ENCODE measurements around the gene NIPAL3. TPM values are rescaled to one million over a fixed set of nuclear protein-coding genes. Genes with fewer than 3 reads are reported as not detected.

Gene NIPAL3
- total RNA-seq, 1 experiment from 2014 or later: 11.2 TPM

DNA sequence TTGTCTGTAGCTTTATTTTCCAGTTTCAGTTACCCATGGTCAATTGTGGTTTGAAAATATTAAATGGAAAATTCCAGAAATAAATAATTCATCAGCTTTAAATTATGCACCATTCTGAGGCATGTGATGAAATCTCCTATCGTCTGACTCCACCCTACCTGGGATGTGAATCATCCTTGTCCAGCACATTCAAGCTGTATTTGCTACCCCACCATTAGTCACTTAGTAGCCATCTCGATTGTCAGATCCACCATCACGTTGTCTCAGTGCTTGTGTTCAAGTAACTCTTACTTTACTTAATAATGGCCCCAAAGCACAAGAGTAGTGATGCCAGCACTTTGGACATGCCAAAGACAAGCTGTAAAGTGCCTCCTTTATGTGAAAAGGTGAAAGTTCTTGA, 6.1 kb upstream of the NIPAL3 start (continued):
- TF ChIP-seq ATF2 (CRISPR knock-in tag; IDR thresholded peaks at IDR 0.05; ENCODE audit: borderline replicate concordance, low read depth) (no peak), SMAD4 (CRISPR knock-in tag; IDR thresholded peaks at IDR 0.05) (no peak), ARID4B (CRISPR knock-in tag; IDR thresholded peaks at IDR 0.05; ENCODE audit: borderline replicate concordance) (no peak), GRHL2 (CRISPR knock-in tag; IDR thresholded peaks at IDR 0.05; ENCODE audit: insufficient replicate concordance, severe bottlenecking) (no peak), ZNF263 (CRISPR knock-in tag; IDR thresholded peaks at IDR 0.05; ENCODE audit: low read depth) (no peak)
- TF ChIP-seq, protein P1, sequence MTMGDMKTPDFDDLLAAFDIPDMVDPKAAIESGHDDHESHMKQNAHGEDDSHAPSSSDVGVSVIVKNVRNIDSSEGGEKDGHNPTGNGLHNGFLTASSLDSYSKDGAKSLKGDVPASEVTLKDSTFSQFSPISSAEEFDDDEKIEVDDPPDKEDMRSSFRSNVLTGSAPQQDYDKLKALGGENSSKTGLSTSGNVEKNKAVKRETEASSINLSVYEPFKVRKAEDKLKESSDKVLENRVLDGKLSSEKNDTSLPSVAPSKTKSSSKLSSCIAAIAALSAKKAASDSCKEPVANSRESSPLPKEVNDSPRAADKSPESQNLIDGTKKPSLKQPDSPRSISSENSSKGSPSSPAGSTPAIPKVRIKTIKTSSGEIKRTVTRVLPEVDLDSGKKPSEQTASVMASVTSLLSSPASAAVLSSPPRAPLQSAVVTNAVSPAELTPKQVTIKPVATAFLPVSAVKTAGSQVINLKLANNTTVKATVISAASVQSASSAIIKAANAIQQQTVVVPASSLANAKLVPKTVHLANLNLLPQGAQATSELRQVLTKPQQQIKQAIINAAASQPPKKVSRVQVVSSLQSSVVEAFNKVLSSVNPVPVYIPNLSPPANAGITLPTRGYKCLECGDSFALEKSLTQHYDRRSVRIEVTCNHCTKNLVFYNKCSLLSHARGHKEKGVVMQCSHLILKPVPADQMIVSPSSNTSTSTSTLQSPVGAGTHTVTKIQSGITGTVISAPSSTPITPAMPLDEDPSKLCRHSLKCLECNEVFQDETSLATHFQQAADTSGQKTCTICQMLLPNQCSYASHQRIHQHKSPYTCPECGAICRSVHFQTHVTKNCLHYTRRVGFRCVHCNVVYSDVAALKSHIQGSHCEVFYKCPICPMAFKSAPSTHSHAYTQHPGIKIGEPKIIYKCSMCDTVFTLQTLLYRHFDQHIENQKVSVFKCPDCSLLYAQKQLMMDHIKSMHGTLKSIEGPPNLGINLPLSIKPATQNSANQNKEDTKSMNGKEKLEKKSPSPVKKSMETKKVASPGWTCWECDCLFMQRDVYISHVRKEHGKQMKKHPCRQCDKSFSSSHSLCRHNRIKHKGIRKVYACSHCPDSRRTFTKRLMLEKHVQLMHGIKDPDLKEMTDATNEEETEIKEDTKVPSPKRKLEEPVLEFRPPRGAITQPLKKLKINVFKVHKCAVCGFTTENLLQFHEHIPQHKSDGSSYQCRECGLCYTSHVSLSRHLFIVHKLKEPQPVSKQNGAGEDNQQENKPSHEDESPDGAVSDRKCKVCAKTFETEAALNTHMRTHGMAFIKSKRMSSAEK (CRISPR knock-in tag; IDR thresholded peaks at IDR 0.05; ENCODE audit: borderline replicate concordance): no peak
- TF ChIP-seq, protein P2, sequence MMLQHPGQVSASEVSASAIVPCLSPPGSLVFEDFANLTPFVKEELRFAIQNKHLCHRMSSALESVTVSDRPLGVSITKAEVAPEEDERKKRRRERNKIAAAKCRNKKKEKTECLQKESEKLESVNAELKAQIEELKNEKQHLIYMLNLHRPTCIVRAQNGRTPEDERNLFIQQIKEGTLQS (CRISPR knock-in tag; conservative IDR thresholded peaks at IDR 0.05): no peak
- TF ChIP-seq, protein P3, sequence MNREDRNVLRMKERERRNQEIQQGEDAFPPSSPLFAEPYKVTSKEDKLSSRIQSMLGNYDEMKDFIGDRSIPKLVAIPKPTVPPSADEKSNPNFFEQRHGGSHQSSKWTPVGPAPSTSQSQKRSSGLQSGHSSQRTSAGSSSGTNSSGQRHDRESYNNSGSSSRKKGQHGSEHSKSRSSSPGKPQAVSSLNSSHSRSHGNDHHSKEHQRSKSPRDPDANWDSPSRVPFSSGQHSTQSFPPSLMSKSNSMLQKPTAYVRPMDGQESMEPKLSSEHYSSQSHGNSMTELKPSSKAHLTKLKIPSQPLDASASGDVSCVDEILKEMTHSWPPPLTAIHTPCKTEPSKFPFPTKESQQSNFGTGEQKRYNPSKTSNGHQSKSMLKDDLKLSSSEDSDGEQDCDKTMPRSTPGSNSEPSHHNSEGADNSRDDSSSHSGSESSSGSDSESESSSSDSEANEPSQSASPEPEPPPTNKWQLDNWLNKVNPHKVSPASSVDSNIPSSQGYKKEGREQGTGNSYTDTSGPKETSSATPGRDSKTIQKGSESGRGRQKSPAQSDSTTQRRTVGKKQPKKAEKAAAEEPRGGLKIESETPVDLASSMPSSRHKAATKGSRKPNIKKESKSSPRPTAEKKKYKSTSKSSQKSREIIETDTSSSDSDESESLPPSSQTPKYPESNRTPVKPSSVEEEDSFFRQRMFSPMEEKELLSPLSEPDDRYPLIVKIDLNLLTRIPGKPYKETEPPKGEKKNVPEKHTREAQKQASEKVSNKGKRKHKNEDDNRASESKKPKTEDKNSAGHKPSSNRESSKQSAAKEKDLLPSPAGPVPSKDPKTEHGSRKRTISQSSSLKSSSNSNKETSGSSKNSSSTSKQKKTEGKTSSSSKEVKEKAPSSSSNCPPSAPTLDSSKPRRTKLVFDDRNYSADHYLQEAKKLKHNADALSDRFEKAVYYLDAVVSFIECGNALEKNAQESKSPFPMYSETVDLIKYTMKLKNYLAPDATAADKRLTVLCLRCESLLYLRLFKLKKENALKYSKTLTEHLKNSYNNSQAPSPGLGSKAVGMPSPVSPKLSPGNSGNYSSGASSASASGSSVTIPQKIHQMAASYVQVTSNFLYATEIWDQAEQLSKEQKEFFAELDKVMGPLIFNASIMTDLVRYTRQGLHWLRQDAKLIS (CRISPR knock-in tag; IDR thresholded peaks at IDR 0.05; ENCODE audit: borderline replicate concordance): no peak

DNA sequence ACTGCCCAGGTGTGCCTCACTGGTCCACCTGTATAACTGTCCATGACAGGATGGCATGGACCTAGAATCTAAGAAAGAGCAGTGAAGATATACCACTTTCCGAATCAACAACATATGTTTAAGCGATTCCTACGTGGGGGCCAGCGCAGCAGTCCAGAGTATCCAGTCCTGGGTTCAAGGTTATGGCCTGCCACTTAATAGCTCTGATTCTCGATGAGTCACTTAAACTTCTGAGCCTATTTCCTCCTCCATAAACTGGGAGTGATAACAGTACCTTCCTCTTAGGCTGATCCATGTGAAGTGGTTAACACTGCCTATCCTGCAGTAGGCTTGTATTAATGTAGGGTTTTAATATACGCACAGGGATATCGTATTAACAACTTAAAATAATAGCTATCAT, 4.9 kb upstream of the NIPAL3 start:
- CTCF ChIA-PET: interaction anchor here (3.1 kb wide), 1 partner anchor 18 kb away, joined by 25 read pairs; no protein-coding TSS in a partner anchor
- no peak for ATAC-seq
- Mint-ChIP-seq H3K9me3 (peaks cover 8% of the 10 kb centered on the region), H3K27ac (no peak overlapping the region), H3K4me1 (peaks cover 13% of the 10 kb centered on the region), H3K4me3 (no peak overlapping the region), H3K36me3 (no peaks in the 10 kb centered on the region), H3K27me3 (ENCODE audit: low read depth) (no peaks in the 10 kb centered on the region)
- TF ChIP-seq ZNF219 (CRISPR knock-in tag; IDR thresholded peaks at IDR 0.05; ENCODE audit: borderline replicate concordance): no peak
- no peak for TF ChIP-seq ZNF263 (CRISPR knock-in tag; IDR thresholded peaks at IDR 0.05; ENCODE audit: low read depth)
- no peak for TF ChIP-seq ETV6 (CRISPR knock-in tag; IDR thresholded peaks at IDR 0.05)
- TF ChIP-seq FOXP1 (CRISPR knock-in tag; IDR thresholded peaks at IDR 0.05; ENCODE audit: borderline replicate concordance): no peak
- TF ChIP-seq ZNF396 (CRISPR knock-in tag; IDR thresholded peaks at IDR 0.05; ENCODE audit: borderline replicate concordance): no peak
- no peak for TF ChIP-seq SMAD3 (CRISPR knock-in tag; IDR thresholded peaks at IDR 0.05; ENCODE audit: borderline replicate concordance)
- TF ChIP-seq SMAD4 (CRISPR knock-in tag; IDR thresholded peaks at IDR 0.05): no peak
- no peak for TF ChIP-seq ZNF512 (CRISPR knock-in tag; IDR thresholded peaks at IDR 0.05; ENCODE audit: borderline replicate concordance)
- DNase-seq (ENCODE audit: low spot score): no peak
- POLR2A ChIA-PET: interaction anchor here (0.5 kb wide), 1 partner anchor 257 kb away, joined by 3 read pairs; no protein-coding TSS in a partner anchor
